HG02943 (cell line): ENCODE measurements around the gene RAN.
"Not testable (repeated sequence)": the region's sequence is repeated elsewhere in the genome, so short reads cannot be mapped to it uniquely, and the experiment has no call there.

Source experiments
- ATAC-seq: cut with Tn5 transposase; IDR thresholded peaks from one replicate; pipeline ENCODE4 v1.9.1; 2021; ENCODE audit warnings: mild to moderate bottlenecking, low read depth, moderate library complexity; ENCODE audit not compliant: unreplicated experiment

Gene RAN

GRCh38 chr12:130871286-130872178 is at the start of gene RAN:
TSS of gene RAN (plus strand) at chr12:130872066. CDS start at chr12:130872594, 528 bp downstream.
- peak; percentile 72 for ATAC-seq

DNA sequence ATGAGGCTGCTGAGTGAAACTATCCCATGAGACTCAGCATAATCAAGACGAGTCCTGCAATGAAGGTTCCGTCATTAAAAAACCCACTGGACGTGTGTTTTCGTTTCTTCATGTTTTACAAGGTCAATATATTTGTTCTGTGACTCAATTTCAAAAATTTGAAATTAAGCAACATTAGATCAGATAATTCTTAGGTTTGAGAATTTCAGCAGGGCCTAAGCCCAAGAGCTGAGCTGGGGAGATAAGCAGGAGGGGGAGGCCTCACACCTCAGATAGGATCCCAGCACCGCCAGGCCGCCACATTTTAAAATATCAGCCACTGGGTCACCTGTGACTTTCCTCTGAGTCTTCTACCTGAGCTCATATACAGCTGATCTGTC is 46.1 kb upstream of the RAN start:
- no peak for ATAC-seq

GRCh38 chr12:130826151-130826801 is 45.6 kb upstream of the RAN start:
- no peak for ATAC-seq

- no peak for ATAC-seq
Observed at GRCh38 chr12:130827432-130827831, 44.4 kb upstream of the RAN start.

GRCh38 chr12:130828895-130829294 is 43.0 kb upstream of the RAN start:
- ATAC-seq = no peak

DNA sequence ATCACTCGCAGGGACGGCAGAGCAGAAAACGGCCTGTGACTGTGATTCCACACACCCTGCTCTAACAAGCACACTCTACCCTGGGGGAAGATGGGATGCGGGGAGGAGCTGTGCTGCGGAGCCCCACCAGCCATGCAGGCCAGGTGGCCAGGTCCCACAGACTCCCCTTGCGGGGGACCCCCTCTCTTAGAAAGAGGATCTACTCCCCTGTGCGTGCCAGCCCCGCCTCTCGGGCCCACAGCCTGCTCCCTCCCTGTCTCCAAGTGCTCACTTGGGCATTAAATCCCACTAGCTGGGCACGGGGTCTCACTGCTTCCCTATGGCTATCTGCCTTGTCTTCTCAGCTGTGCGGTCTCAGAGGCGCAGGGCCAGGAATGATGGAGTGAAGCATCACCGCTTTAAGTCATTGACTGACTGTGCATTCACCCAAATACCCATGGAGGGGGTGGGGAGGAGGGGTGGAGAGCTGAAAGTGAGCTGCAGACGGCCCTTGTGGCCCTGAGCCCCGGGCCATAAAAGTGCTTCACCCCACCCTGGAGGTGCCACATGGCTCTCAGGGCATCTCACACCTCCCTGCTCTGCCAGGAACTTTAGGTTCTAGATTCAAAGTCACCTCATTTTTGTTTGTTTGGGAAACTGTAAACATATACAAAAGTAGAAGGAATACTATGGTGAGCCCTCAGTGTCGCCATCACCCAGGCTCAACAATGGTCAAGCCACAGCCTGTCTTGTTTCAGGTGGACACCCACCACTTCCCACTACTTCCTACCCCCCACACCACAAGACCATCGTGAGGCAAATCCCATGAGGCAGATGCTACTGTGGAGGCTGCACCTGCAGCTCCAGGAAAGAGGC is 42.2 kb upstream of the RAN start:
- no peak for ATAC-seq

GRCh38 chr12:130830246-130830551 is 41.7 kb upstream of the RAN start:
- no peak for ATAC-seq

DNA sequence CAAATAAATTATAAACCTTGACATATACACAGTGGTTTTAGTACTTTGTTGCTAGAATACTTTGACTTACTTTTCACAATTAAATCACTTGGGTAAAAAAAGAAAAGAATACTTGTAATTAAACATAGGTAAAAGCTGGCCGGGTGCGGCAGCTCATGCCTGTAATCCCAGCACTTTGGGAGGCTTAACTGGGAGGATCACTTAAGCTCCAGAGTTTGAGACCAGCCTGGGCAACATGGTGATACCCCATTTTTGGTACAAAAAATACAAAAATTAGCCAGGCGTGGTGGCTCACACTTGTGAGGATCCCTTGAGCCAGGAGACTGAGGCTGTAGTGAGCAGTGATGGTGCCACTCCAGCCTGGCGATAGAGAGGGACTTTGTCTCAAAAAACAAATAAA is 40.6 kb upstream of the RAN start:
- no peak for ATAC-seq

DNA sequence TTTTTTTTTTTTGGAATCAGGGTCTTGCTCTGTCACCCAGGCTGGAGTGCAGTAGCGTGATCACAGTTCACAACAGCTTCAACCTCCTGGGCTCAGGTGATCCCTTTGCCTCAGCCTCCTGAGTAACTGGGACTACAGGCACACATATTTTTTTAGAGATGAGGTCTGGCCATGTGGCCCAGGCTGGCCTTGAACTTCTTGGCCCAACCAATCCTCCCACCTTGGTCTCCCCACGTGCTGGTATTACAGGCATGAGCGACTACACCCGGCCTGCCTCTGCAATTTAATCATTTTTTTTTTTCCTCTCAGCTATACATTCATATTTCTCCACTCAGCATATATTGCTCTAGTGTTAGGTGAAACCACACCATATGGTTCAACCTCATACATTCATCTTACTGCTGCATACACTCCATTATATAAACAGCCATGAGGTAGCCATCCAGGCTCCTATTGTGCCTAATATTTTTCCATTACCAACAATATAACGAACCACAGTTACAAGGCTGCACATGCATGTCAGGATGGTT is 39.9 kb upstream of the RAN start:
- ATAC-seq = no peak

- ATAC-seq = no peak
Observed at GRCh38 chr12:130832561-130833209, 39.2 kb upstream of the RAN start.

- ATAC-seq = no peak
Observed at GRCh38 chr12:130835011-130835410, 36.9 kb upstream of the RAN start.

DNA sequence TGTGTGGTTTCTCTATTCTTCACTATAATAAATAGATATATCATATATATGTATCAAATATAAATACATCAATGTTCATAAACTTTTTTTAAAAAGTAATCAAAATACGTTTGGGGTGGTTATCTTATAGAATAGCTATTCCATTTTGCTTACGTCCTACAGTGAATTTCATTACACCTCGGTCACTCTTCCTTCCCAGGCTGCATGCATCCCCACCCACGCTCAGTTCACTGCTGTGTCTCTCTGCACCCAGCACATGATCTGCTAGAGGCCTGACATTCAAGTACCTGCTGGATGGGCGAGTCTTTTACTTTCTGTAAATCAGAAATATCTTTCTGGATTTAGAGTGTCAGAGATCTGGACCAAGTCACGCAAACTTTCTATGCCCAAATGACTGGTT is 36.4 kb upstream of the RAN start:
- no peak for ATAC-seq

GRCh38 chr12:130838284-130838950 is 33.4 kb upstream of the RAN start:
- ATAC-seq = peak; percentile 18

- peak; percentile 80 for ATAC-seq
Observed at GRCh38 chr12:130838951-130839769, 32.7 kb upstream of the RAN start, which contains the start of gene STX2. TSS of gene STX2 (minus strand) at chr12:130839250. CDS start at chr12:130839099, 151 bp downstream.

GRCh38 chr12:130839770-130840404 is 32.0 kb upstream of the RAN start:
- ATAC-seq = no peak

DNA sequence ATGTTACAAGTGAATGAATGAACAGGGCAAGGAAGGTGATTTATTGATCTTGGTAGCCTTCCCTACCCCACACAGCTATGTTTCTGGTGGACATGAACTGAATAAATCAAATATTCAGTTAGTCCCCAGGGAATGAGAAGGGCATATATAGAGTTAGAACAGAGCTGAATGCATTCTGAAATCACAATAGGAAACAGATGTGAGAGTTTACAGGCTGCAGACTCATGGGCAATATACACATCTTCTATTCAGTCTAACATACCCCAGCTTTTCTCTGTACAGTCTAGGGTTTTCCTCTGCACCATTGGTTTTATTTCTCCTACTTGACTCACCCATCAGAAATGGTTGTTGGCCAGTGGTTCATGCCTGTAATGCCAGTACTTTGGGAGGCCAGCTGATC is 25.5 kb upstream of the RAN start:
- no peak for ATAC-seq

GRCh38 chr12:130847112-130847511 is 24.8 kb upstream of the RAN start:
- ATAC-seq = no peak

- ATAC-seq = not testable (repeated sequence)
Observed at GRCh38 chr12:130848105-130848504, 23.8 kb upstream of the RAN start.
